HG02885 (cell line): ENCODE measurements around the gene GNAZ.

ENCODE experiments used
- ATAC-seq: cut with Tn5 transposase; IDR thresholded peaks from one replicate; pipeline ENCODE4 v1.9.1; 2021; ENCODE audit warnings: mild to moderate bottlenecking; ENCODE audit not compliant: unreplicated experiment, poor library complexity

The GNAZ gene

DNA sequence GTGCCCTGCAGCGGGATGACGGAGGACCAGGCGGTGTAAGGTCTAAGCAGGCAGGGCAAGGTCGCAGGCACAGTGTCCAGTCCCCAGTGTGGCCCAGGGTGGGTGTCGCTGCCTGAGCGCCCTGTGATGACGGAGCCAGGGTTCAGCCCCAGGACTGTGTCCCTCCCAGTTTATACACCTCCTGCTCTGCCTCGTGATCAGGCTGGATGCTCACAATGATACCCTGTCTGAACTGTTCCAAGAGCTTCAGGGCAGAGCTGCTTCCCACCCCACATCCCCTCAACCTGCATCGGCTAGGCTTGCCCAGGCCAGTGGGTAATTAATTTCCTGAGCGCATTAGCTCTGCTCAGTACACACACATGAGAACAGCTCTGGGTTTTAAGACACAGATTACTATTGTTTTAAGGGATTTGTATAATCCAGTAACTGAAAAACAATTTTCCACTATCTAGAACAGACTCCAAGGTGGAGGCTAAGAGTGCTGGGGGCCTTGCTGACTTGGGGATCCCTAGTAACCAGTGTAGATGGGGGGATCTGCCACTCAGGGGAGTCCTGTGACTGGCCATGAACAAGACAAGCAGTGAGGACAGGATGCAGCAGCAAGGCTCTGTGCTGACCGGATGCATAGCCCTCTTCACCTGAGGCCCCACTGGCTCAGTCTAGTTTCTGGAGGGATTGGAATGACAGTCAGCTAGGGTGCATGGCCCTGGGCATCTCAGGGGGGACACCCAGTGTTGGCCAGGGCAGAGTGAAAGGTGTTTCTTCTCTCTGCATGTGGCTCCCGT is 34.1 kb downstream of the GNAZ start:
- ATAC-seq = no peak

DNA sequence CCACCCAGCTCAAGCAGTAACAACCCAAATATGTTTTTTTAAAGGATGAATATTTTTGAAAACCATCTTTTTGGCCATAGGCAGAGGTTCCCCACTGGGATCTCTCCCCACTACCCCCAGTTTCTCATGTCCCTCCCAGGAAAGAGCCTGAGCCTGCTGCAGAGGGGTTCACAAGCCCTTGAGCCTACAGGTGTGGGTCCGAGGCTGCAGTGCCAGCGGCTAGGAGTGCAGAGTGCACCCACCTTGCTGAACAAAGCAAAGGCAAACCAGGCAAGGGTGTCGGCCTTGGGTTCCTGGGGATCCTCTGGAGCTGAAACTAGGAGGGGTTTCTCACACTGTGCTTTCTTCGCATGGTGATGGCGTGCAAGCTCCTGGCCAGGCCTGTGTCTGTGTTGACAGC is 35.0 kb downstream of the GNAZ start:
- ATAC-seq = no peak

DNA sequence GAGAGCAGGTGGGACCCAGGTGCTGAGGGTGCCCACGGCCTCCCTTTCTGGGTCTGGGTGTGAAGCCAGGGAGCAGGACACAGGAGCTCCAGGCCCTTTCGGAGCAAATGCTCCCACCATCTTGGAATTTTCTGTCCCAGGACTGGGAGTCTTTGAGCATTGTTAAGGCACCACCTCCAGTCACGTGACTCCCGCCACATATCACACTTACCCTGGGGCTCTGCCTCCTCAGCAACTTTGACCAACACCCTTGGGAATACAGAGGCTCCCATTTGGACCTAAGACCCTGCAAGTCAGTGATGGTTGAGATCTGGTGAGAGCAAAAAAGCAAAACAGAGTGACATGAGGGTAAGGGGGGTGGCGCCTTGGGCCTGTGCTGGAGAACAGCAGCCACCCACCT is 35.6 kb downstream of the GNAZ start:
- ATAC-seq = no peak

DNA sequence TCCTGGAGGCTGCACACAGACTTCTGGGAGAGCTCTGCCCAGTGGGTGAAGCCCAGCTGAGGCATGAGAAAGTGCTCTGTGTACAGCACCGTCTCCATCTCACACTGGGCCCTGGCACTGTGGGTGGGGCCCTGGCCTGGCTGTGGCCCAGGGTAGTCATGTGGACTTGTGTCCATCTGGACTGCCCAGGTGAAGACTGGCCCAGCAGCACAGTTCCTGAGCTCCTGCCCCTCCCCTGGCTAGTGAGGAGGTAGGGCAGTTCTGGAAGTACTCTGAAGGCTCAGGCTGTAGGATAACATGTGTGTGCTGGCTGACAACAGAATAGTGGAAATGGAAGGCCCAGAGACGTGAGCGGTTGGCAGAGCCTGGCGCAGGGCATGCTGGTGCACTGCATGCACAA is 36.0 kb downstream of the GNAZ start:
- ATAC-seq = no peak

DNA sequence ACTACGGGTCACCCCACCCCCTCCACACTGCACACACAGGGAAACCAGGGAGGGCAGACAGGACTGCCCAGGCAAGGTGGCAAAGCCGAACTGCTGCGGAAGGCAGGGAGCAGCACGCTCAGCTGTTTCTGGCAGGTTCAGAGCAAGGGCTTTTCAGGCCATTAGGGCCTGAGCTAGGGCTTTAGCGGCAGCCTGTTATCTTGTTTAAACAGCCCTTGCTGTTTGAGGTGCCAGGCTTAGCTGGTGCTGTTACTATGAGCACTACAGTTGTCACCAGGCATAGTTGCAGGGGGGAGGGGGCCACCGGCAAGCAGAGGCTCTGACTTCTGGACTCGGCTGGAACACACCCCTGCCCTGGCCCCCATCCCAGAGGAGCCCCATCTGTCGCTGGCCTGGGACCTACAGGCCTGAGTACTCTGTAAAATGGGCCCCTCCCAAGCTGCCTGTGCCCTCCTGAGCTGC is 36.6 kb downstream of the GNAZ start:
- ATAC-seq = no peak

DNA sequence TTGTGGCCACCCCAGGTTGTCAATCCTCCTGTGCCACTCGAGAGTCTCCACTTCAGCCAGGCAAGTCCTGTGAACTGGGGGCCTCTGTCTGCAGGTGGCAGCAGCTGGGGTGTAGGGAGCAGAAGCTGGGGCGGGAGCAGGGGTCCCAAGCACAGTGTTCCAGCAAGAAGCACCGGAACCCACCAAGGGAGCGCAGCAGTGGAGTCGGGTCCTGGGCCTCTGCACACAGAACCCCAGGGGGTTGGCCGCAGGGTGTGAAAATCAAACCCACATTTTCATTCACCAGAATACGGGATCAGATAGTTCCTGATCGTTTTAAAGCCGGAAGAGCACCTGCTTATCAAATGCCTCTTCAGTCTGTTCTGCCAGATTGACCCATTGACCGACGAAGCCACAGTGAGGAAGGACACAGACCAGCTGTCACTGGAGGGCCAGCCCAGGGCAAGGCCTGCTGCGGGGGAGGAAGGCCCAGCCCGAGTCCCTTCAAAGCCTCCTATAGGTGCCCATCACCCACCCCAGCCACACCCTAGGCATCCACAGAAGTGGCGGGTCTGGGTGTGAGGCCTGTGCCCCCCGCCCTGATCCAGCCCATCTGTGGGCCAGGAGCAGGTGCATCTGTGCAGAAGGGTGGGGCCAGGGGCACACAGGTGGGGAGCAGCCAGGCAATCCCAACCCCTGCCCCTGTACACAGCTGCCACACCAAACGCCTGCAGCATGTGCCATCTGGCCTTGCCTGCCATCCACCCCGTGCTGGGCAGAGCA is 37.3 kb downstream of the GNAZ start:
- ATAC-seq = no peak

DNA sequence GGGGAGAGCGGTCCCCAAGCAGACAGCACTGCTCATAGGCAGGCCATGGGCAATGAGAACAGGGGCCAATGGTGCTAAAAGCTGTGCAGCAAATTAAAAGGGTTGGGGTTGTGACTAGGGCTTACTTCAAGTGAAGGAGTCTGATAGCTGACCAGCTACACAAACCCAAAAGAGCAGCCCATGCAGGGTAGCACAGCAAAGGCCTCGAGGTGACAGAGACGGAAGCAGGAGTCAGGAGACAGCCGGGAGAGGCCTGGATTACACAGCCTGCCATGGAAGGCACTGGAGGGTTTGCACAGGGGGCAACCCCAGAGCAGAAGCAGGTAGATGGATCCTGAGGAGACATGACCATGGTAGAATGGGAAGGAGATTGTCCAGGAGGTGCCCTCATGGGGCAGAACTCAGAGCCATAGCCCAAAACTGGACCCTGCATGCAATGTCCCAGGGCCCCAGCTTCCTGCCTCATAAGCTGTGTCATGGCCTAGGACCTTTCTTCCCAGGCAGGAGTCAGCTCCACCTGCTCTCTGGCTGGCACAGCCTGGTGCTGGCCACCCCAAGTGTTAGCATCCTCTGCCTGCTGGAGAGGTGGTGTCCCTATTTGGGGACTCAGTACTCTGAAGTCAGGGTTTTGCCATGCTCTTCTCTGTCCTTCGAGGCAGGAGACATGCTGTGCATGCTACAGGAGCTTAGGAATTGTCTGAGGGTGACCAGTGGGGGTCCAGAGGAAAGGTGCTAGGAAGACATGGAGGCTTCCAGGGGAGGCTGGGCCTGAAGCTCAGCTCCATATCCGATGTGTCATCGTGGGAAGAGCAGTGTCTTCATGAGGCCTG is 38.1 kb downstream of the GNAZ start:
- ATAC-seq = no peak

DNA sequence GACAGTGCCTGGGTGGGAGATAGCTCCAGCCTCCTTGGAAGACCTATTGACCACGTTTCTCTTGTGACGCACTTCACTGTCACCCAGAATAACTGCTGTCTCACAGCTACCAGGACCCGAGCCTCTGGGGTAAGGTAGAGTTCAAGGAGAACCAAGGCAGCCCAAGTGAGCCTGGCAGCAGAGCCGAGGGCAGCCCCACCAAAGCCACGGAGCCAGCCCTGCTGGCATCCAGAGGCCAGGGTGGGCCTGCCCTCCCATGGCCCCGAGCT is 38.7 kb downstream of the GNAZ start:
- ATAC-seq = no peak

DNA sequence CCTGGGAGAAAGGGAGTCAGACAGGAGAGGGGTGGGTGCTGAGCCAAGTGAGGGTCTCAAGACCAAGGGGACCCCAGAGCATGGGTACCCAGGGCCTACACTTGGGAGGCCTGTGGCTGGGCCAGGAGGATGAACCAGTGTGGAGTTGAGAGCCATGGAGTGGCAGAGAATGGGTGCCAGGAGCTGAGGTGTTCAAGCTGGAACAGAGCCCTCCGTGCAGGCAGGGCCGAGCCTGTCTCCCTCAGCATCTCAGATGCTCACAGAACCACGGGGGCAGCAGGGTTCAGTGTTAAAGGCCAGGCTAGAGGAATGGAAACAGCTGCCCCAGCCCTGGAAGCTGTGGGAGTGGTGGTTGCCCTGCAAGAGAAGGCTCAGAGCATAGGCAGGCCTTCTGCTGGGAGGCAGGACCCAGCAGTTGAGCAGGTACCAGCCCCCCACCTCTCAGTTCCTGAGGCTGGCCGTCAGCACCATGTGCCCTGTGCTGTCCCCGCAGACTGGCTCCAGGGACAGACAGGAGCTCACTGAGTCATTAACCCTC is 39.2 kb downstream of the GNAZ start:
- ATAC-seq = no peak

DNA sequence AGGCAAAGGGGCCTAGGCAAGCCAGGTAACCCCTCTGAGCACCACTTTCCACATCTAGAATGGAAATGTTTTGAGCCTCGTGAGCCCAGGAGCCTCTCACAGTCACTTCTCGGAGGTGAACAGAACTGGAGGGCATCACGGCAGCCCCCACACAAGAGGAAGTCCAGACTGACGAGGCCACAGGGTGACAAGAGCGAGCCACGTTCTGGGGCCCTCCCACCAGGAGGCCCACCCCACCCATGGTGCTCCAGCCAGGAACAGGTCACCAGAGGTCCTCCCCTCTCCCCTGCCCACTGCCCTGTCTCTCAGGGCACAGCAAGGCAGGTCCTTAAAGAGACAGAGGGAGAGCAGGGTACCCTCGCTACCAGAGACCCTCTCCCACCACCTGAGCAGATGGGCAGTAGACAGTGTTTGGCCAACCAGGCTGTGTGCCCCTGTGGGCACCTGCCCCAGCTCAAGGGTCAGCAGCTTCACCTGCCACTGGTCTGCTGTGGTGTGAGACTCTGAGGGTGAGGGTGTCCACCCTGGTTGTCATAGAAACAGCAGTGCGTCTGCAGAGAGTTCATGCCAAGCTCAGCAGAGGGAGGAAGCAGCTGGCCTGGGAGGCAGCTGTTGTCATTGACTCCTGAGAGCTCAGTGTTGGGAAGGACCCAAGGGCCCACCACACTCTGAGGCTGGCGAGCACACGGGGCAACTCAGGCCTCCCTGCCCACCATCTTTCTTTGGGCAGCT is 40.0 kb downstream of the GNAZ start:
- no peak for ATAC-seq

DNA sequence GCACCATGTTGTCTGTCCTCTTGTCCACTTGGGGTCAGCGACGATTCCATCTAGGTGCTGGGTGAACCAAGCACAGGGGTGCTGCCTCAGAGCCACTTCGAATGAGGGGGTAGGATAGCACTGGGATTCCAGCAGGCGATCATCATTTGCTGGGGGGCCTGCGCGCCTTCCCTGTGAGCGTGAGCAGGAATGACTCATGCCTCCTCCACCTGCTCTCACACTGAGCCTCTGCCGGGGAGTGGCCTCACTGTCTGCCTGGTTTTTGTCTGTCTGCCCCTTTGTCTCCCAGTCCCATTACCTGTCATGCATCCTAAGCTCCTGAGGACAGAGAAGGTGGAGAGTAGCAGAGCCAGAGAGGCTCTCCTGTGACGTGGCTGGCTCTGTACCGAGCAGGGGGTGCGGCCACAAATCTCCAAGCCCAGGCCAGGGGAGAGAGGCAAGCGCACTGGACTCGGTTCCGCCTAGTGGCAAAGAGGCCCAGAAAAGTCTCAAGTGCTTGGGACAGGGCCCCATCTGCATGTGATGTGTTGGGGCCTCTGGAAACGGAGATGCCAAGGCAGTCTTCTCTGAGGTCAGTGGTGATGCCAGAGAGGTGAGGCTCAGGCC is 40.7 kb downstream of the GNAZ start:
- ATAC-seq = no peak

DNA sequence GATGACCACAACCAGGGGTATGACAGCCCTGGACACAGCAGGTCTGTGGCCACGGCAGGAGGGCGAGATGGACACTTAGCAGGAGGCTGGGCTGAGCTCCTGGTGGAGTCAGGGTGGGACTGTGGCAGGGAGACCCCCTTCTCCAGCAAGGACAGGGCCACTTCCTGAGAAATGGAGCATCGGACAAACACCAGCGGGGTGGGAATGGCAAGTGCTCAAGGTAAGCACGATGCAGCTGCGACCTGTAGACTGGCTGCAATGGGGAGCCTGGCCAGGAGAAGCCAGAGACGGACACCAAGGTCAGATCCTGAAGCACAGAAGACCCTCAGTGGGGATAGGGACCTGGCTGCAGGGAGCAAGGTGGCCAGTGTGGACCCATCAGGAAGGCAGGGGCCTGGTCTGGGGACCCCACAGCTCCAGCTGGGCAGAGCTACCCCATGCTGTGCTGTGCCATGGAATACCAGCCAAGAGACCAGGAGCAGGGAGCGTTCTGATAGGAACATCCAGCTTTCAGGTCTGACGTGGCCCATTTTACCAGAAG is 42.2 kb downstream of the GNAZ start:
- ATAC-seq = no peak

DNA sequence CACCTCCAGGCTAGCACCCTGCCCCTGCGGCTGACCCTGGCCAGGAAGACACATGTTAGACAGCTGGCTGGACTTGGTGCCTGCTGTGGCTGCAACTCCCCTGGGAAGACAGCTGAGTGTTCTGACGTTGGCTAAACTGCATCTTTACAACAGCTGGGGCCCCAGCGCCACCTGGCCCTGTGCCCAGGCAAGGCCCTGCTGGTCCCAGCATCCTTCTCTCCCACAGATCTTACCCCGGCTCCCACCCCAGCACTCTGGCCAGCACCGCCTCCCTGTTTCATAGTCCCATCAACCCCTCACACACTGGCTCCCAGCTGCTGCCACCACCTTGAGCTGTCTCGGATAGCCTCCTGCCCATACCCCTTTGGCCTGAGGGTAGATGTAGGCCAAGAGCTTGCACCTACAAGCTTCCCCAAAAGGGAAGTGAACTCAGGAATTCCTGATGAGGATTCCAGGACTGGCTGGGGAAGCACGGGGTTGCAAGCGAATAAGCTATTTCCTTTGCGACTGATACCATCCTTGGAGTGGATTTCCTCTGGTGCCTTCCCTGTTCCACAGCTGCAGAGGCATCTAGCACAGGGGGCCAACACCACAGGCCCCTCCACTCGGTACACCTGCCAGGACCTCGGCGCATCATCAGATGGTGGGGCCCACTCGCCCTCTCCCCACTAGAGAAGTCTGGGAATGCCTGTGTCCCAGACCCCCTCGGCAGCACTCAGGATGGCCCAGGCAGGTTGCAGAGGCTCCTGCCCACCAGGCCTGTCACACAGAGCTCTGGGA is 42.9 kb downstream of the GNAZ start:
- no peak for ATAC-seq

DNA sequence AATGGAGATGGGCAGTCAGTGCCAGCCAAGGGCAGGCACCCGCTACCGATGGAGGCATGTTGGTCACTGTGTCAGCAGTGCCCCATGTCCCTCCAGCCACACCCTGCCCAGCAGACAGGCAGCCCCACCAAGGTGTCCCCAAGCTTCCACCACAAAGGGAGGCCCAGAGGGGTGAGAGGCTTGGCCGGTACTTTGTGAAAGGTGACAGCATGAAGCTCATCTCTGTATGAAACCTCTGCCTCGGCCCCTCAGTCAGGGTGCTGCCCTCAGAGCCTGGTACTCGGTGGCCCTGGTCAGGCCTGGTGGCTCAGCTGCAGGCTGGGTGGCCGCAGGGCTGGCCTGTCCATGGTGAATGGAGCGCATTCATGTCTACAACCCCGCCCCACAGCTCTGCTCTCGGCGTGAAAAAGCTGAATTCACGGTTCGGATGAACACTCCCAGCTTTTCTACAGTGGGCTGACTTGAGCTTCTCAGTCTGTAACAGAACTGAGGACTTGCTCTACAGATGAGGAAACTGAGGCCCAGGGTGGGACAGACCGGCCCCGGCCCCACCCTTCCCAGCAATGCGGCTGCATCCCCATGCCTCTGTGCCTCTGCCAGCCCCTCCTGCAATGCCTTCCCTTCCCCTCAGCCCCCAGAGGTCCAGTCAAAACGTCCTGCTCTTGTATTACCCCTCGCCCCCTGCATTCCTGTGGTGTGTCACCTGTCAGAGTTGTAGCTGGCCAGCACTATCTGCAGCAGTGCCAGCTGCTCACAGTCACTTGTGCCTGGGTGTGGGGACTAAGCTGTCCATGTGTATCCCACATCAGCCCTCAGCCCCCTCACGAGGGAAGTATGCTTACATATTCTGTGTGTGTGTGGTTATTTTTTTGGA is 43.8 kb downstream of the GNAZ start:
- no peak for ATAC-seq

DNA sequence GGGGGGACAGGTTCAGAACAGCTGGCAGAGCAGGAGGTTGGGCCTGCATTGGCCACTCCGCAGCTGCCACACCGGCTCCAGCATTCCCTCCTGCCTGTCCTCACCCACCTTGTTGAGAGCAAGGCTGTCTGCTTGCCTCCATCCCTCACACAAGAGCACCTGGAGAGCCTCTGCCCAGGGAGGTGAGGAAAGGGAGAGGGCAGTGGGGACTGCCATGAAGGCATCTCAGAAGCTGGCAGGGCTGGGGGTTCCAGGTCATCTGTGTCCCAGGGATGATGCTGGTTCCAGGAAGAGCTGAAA is 44.4 kb downstream of the GNAZ start:
- ATAC-seq = no peak

DNA sequence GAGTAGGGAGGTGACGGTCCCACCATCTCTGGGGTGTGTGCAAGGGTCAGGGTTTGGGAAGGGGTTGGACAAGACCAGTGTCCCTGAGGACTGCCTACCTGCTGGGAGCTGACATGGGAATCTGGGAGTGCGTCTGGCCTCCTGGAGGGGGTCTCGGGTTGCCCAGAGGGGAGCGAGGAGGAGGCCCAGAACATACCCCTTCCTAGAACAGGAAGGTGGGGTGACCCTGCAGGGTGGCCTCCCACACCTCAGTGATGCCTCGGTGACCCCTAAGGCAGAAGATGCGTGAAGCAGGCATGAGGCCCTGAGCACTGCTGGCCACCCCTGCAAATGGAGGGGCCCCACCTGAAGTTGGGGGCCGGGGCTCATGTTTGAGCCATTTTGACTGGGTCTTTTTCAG is 45.0 kb downstream of the GNAZ start:
- ATAC-seq = no peak

DNA sequence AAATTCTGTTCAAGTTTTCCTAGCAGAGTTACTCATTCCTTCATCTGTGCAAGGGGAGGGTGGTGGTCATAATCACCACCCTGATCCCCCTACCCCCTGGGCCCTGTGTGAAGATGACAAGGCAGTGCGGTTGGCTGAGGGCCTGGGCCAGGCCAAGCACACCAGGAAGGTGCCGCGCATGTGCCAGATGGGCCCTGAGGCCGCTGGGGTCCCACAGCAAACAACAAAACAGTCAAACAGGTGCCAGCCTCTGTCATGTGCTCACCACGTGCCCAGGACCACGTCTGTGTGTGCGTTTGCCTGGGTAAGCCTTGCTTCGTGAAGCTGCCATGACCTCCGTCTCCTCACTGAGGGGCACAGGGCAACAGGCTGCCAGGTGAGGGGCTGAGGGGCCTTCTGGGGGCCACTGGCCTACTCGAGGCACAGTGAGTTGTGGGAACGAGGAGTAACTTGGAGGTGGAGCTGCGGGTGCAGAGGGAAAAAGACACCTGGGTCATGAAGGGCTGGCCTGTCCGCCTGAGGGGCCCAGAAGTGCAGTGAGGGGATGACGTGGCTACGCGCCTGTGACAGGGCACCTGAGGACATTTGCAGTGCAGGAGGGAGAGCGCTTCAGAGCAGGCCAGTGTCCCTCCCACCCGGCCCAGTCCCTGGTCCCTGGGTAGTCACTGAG is 45.6 kb downstream of the GNAZ start:
- no peak for ATAC-seq
